Suprapubic skin (tissue), 4 donors: ENCODE measurements around the gene WWOX. TPM values are rescaled to one million over a fixed set of nuclear protein-coding genes. Genes with fewer than 3 reads are reported as not detected.

ENCODE experiments used
- DNase-seq, 2 donors: peaks; one replicate each; pipeline ENCODE4 v3.0.0-alpha.2; 2019; ENCODE audit warnings: low spot score in 2 of 2
- H3K27ac ChIP-seq: fragments of 200-600 bp; sonication (generic); one replicate; pipeline ENCODE4 v1.5.1; 2019
- H3K27me3 ChIP-seq: fragments of 200-600 bp; sonication (generic); one replicate; pipeline ENCODE4 v1.5.1; 2019
- H3K36me3 ChIP-seq: fragments of 200-600 bp; sonication (generic); one replicate; pipeline ENCODE4 v1.5.1; 2019
- H3K4me1 ChIP-seq: fragments of 200-600 bp; sonication (generic); one replicate; pipeline ENCODE4 v1.5.1; 2019
- H3K4me3 ChIP-seq: fragments of 200-600 bp; sonication (generic); one replicate; pipeline ENCODE4 v1.5.1; 2019; ENCODE audit warnings: mild to moderate bottlenecking
- H3K9me3 ChIP-seq: fragments of 200-600 bp; sonication (generic); one replicate; pipeline ENCODE4 v1.5.1; 2019
- EP300 ChIP-seq: sonication (generic); formaldehyde crosslinking; IDR thresholded peaks from one replicate; pipeline ENCODE4 v1.6.1; 2017; ENCODE audit warnings: antibody characterized with exemption
- POLR2A ChIP-seq, 2 donors: fragments of 450-650 bp; IDR thresholded peaks; one replicate each; pipeline ENCODE4 v1.6.1; 2017; ENCODE audit warnings: antibody characterized with exemption in 2 of 2, mild to moderate bottlenecking in 2 of 2, moderate library complexity in 2 of 2
- POLR2AphosphoS5 ChIP-seq, 3 donors: sonication (generic); formaldehyde crosslinking; IDR thresholded peaks; one replicate each; pipeline ENCODE4 v1.6.1; 2017; ENCODE audit warnings: antibody characterized with exemption in 3 of 3
- WGBS: methylation state at CpG from one replicate; pipeline ENCODE4 v1.1.5; 2018; 5-methylcytosine and 5-hydroxymethylcytosine counted together
- total RNA-seq, 4 donors: library from RNA; depleted of rRNA; stranded (reverse); fragments of >200 nt; gene quantifications; one replicate each; pipeline ENCODE4 v1.1.0, GENCODE V29; 2016
- TF ChIP-seq, protein P1 (sequence below), 2 donors: fragments of 200-600 bp in 1 of 2; fragments of 450-650 bp in 1 of 2; sonication (generic) in 1 of 2; IDR thresholded peaks; one replicate each; pipeline ENCODE4 v1.5.1; 2016 to 2019; ENCODE audit warnings: antibody characterized with exemption in 2 of 2, mild to moderate bottlenecking in 1 of 2, moderate library complexity in 1 of 2

The WWOX gene
- total RNA-seq, 4 donors from 2014 or later, result 29.6 to 104 (median 47.3) TPM

DNA sequence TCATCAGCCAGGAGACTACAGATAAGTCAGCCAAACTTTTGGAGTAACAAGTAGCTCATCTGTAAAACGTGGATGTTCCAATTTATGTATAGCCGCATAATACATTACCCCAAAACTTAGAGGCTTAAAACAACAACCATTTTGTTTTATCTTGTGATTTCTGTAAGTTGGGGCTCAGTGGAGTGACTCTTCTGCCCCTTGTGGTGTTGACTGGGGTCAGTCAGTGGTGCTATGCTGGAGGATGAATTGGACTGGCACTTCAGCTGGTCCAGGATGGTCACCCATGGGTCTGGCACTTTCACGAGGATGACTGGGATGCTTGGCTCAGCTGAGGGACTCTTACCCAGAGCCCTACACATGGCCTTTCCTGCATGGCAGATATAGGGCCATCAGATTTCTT lies 172.5 kb downstream of the WWOX start:
- no peaks in the 10 kb centered on the region for H3K4me1 ChIP-seq
- TF ChIP-seq POLR2AphosphoS5 (IDR thresholded peaks at IDR 0.05), result no peak
- TF ChIP-seq EP300, result no peak
- TF ChIP-seq, protein P1, sequence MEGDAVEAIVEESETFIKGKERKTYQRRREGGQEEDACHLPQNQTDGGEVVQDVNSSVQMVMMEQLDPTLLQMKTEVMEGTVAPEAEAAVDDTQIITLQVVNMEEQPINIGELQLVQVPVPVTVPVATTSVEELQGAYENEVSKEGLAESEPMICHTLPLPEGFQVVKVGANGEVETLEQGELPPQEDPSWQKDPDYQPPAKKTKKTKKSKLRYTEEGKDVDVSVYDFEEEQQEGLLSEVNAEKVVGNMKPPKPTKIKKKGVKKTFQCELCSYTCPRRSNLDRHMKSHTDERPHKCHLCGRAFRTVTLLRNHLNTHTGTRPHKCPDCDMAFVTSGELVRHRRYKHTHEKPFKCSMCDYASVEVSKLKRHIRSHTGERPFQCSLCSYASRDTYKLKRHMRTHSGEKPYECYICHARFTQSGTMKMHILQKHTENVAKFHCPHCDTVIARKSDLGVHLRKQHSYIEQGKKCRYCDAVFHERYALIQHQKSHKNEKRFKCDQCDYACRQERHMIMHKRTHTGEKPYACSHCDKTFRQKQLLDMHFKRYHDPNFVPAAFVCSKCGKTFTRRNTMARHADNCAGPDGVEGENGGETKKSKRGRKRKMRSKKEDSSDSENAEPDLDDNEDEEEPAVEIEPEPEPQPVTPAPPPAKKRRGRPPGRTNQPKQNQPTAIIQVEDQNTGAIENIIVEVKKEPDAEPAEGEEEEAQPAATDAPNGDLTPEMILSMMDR (IDR thresholded peaks at IDR 0.05), result no peak
- no peak for TF ChIP-seq POLR2A (IDR thresholded peaks at IDR 0.05)
- H3K9me3 ChIP-seq, result no peaks in the 10 kb centered on the region
- WGBS, result 91% methylated on average over 3 of the region's 3 CpGs
- no peak overlapping the region for H3K4me3 ChIP-seq
- no peaks in the 10 kb centered on the region for H3K27me3 ChIP-seq
- no peak for DNase-seq
- no peak overlapping the region for H3K27ac ChIP-seq
- no peaks in the 10 kb centered on the region for H3K36me3 ChIP-seq

DNA sequence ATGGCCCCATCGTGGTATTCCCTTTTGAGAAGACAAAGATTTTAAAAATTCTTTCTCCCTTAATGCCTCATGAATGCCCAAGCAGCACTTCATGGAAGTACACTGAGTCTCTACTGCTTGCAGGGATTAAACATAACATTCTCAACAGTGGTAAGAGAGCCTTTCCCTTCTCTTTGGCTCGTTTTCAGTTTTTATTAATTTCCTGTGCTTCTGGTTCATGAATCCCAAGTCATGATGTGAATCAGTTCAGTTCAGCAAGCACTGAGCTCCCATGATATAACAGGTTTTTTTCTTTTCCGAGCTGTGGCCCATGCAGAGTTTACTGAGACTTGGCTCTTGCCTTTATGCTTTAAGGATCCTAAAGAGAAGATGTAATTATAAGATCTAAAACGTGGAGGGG lies 175.3 kb downstream of the WWOX start:
- Histone ChIP-seq H3K4me3 (no peak overlapping the region), H3K36me3 (no peaks in the 10 kb centered on the region), H3K27ac (no peak overlapping the region), H3K9me3 (no peaks in the 10 kb centered on the region), H3K4me1 (no peaks in the 10 kb centered on the region), H3K27me3 (no peaks in the 10 kb centered on the region)
- WGBS, result 81% methylated on average over 4 of the region's 4 CpGs
- TF ChIP-seq, protein P1 (IDR thresholded peaks at IDR 0.05), result no peak
- TF ChIP-seq EP300 (no peak), POLR2AphosphoS5 (IDR thresholded peaks at IDR 0.05) (no peak), POLR2A (IDR thresholded peaks at IDR 0.05) (no peak)
- DNase-seq, result no peak

DNA sequence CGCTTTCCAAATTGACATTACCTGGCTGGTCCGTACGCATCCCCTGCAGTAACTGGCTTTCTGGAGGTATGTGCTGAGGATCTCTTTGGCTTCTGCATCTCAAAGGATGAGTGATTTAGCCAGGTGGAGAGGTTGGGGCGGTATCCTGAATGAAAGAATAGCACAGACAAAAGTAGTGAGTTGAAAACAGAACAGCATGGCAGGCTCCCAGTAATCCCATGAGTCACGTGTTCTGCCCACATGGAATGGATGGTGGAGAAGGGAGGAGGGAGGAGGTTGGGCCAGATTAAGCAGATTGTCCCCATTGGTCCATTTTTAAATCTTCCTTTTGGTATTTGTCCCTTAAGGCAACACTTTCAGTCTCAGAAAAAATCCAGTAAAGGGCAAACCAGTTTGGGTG lies 176.0 kb downstream of the WWOX start:
- H3K27me3 ChIP-seq, result no peaks in the 10 kb centered on the region
- H3K9me3 ChIP-seq, result no peaks in the 10 kb centered on the region
- no peaks in the 10 kb centered on the region for H3K4me1 ChIP-seq
- H3K27ac ChIP-seq, result no peak overlapping the region
- no peak overlapping the region for H3K4me3 ChIP-seq
- TF ChIP-seq POLR2AphosphoS5 (IDR thresholded peaks at IDR 0.05) (no peak), EP300 (no peak), POLR2A (IDR thresholded peaks at IDR 0.05) (no peak)
- TF ChIP-seq, protein P1 (IDR thresholded peaks at IDR 0.05), result no peak
- DNase-seq, result no peak
- 95% methylated on average over 5 of the region's 5 CpGs for WGBS
- H3K36me3 ChIP-seq, result no peaks in the 10 kb centered on the region

DNA sequence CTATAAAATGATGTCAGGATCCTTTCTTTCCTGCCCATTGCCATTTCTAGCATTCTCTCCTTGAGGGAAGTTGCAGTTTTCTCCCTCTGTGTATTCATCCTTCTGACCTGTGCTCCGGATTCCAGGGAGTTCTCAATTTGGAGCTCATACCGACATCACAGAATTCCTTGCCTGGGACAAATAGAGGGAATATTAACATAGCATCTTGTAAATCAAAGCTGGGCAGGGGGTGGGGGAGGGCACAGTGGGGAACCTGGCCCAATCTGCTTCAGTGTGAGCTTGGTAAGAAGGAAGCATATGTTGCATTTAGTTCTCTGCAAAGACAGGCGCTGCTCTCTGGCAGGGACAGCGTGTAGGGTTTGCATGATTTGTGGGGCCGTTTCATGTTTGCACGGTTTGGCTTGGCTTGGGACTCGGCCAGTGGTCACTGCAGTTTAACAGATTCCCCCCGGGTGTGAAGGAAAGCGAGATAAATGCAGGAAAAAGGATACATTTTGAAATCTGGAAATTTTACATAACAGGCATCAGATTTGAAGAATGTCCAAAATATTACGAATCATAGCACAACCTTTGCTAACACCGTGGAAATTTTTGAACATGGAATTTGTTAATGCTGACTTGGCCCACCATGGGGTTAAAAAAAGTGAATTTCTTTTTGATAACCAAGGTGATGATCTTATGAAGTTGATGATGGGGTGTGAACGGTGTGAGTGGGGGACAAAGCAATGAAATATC lies 178.0 kb downstream of the WWOX start:
- H3K27me3 ChIP-seq, result no peaks in the 10 kb centered on the region
- H3K9me3 ChIP-seq, result no peaks in the 10 kb centered on the region
- 51% methylated on average over 12 of the region's 12 CpGs for WGBS
- H3K36me3 ChIP-seq, result no peaks in the 10 kb centered on the region
- no peaks in the 10 kb centered on the region for H3K4me1 ChIP-seq
- DNase-seq, result no peak
- no peak for TF ChIP-seq EP300
- H3K4me3 ChIP-seq, result no peak overlapping the region
- no peak overlapping the region for H3K27ac ChIP-seq

DNA sequence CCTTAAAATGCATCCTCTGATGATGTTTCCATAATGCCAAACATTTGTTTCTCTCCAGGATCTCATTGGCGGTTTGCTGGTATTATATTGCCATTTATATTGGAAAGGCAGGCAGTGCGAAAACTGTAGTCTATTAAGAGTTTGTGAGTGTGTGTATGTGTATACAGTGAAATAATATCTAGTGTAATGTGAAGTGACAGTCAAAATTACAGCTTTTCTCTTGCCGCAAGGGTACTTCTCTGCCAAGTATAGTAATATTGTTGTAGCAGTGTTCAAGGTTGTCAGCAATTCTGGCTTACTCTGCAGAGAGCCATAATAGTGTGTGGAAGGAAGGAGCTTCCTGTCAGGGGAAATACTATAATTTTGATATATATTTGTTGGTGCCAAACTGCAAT lies 178.6 kb downstream of the WWOX start:
- Histone ChIP-seq H3K9me3 (no peaks in the 10 kb centered on the region), H3K36me3 (no peaks in the 10 kb centered on the region), H3K27ac (no peak overlapping the region), H3K4me1 (no peaks in the 10 kb centered on the region), H3K4me3 (no peak overlapping the region), H3K27me3 (no peaks in the 10 kb centered on the region)
- DNase-seq, result no peak
- TF ChIP-seq POLR2A (IDR thresholded peaks at IDR 0.05), result no peak
- no peak for TF ChIP-seq POLR2AphosphoS5 (IDR thresholded peaks at IDR 0.05)
- TF ChIP-seq EP300, result no peak
- TF ChIP-seq, protein P1 (IDR thresholded peaks at IDR 0.05), result no peak
- WGBS, result 85% methylated on average over 3 of the region's 3 CpGs

DNA sequence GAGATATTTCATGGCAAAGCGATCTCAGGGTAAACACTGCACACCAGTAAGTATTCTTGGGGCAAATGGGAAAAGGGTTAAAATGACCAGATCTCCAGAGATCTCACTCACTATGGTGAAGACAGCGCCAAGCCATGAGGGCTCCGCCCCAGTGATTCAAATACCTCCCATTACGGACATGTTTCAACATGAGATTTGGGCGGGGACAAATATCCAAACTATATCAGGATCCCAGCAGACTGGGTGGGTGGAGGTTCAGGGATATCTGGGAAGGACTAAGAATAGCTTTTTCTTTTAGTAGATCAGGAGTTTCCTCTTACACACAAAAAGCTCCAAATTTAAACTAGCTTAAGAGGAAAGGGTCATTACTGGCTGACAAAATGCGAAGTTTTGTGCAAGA lies 181.7 kb downstream of the WWOX start:
- TF ChIP-seq, protein P1 (IDR thresholded peaks at IDR 0.05), result no peak
- TF ChIP-seq POLR2AphosphoS5 (IDR thresholded peaks at IDR 0.05) (no peak), POLR2A (IDR thresholded peaks at IDR 0.05) (no peak), EP300 (no peak)
- Histone ChIP-seq H3K36me3 (no peaks in the 10 kb centered on the region), H3K9me3 (no peaks in the 10 kb centered on the region), H3K27ac (no peak overlapping the region), H3K4me1 (no peaks in the 10 kb centered on the region), H3K4me3 (no peak overlapping the region), H3K27me3 (no peaks in the 10 kb centered on the region)
- 77% methylated on average over 6 of the region's 6 CpGs for WGBS
- DNase-seq, result no peak
